Measurements from ENCODE around the gene NRBP1.

The NRBP1 gene

GRCh38 chr2:27427863-27428212 is 593 bp upstream of the NRBP1 start:
- no peak for DNase-seq
- Histone ChIP-seq H3K27ac (peak overlapping the region; percentile 92 to 95), H3K9me3 (no peaks in the 10 kb centered on the region), H3K4me1 (peaks cover 4 to 36% (median 24%) of the 10 kb centered on the region in 4 donors), H3K4me3 (peak overlapping the region; percentile 71 to 85), H3K27me3 (no peaks in the 10 kb centered on the region), H3K36me3 (peaks cover 0 to 2% (median under 1%) of the 10 kb centered on the region in 3 donors)
- no peak for TF ChIP-seq CTCF (IDR thresholded peaks at IDR 0.05)
- intact Hi-C loops (cut with DNase I; ENCODE audit: low total_unique reads) = loop anchor here (2.0 to 5.0 kb wide), 2 partner anchors 19 to 46 kb away; partner anchors contain the start of genes PPM1G and ZNF513

- intact Hi-C loops (cut with DNase I; ENCODE audit: low total_unique reads) = loop anchor here (2.0 to 5.0 kb wide), 2 partner anchors 20 to 47 kb away; partner anchors contain the start of genes PPM1G and ZNF513
- Histone ChIP-seq H3K27ac (peak overlapping the region; percentile 92 to 95), H3K36me3 (peaks cover 11 to 15% (median 12%) of the 10 kb centered on the region in 3 donors), H3K27me3 (no peaks in the 10 kb centered on the region), H3K4me3 (peak overlapping the region; percentile 71 to 85), H3K9me3 (no peaks in the 10 kb centered on the region), H3K4me1 (peaks cover 4 to 43% (median 26%) of the 10 kb centered on the region in 4 donors)
- no peak for TF ChIP-seq CTCF (IDR thresholded peaks at IDR 0.05)
- peak; percentile 76 to 88 for DNase-seq
Observed at GRCh38 chr2:27428978-27429541, 629 bp downstream of the NRBP1 start.

- intact Hi-C loops (cut with DNase I; ENCODE audit: low total_unique reads) = no loop called here
- Histone ChIP-seq H3K27ac (peak overlapping the region in 1 of 2 donors; percentile 92), H3K4me1 (peaks cover 4 to 43% (median 27%) of the 10 kb centered on the region in 4 donors), H3K4me3 (no peak overlapping the region), H3K36me3 (peaks cover 34 to 38% (median 36%) of the 10 kb centered on the region in 3 donors), H3K27me3 (no peaks in the 10 kb centered on the region), H3K9me3 (no peaks in the 10 kb centered on the region)
- DNase-seq = peak in 1 of 2 donors; percentile 15
- TF ChIP-seq CTCF (IDR thresholded peaks at IDR 0.05) = no peak
Observed at GRCh38 chr2:27431395-27431794, 3.0 kb downstream of the NRBP1 start.

GRCh38 chr2:27435628-27436027 is 7.2 kb downstream of the NRBP1 start:
- Histone ChIP-seq H3K4me3 (no peak overlapping the region), H3K4me1 (peaks cover 0 to 29% (median 17%) of the 10 kb centered on the region in 4 donors), H3K27ac (no peak overlapping the region), H3K9me3 (no peaks in the 10 kb centered on the region), H3K36me3 (peaks cover 76 to 80% (median 78%) of the 10 kb centered on the region in 3 donors), H3K27me3 (no peaks in the 10 kb centered on the region)
- TF ChIP-seq CTCF (IDR thresholded peaks at IDR 0.05) = no peak
- DNase-seq = no peak
- intact Hi-C loops (cut with DNase I; ENCODE audit: low total_unique reads) = no loop called here

- H3K4me3 ChIP-seq = no peak overlapping the region
- H3K27me3 ChIP-seq = no peaks in the 10 kb centered on the region
- intact Hi-C loops (cut with DNase I; ENCODE audit: low total_unique reads) = no loop called here
- peaks cover 61 to 86% (median 61%) of the 10 kb centered on the region in 3 donors for H3K36me3 ChIP-seq
- TF ChIP-seq CTCF (IDR thresholded peaks at IDR 0.05) = no peak
- DNase-seq = peak in 1 of 2 donors; percentile 42
- no peaks in the 10 kb centered on the region for H3K9me3 ChIP-seq
- peak overlapping the region in 1 of 2 donors; percentile 71 for H3K27ac ChIP-seq
- H3K4me1 ChIP-seq = peaks cover 0 to 13% (median 8%) of the 10 kb centered on the region in 4 donors
Observed at GRCh38 chr2:27441226-27441926, 12.9 kb downstream of the NRBP1 start.
